Measurements from ENCODE around the gene KIAA0825.

DNA sequence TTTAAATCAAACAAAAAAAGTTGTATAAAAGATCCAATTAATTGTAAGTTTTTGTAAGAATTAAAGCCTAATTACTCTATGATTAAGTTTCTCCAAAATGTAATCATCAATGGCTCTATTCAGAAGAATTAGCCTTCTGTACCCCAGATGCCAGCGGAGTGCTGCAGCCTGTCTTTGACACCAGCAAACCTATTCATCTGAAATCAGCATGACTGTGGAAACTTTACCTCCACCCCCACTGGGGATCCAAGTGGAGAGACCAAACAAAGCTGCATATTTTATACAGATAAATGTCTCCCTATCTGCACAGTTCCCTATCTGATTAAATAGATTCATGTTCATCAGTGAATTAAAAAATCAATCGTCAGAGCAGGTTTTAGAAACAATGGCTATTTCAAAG, 426.8 kb downstream of the KIAA0825 start:
- TF ChIP-seq POLR2AphosphoS5 (IDR thresholded peaks at IDR 0.05; ENCODE audit: low read depth, low read length) = no peak
- TF ChIP-seq, protein P1, sequence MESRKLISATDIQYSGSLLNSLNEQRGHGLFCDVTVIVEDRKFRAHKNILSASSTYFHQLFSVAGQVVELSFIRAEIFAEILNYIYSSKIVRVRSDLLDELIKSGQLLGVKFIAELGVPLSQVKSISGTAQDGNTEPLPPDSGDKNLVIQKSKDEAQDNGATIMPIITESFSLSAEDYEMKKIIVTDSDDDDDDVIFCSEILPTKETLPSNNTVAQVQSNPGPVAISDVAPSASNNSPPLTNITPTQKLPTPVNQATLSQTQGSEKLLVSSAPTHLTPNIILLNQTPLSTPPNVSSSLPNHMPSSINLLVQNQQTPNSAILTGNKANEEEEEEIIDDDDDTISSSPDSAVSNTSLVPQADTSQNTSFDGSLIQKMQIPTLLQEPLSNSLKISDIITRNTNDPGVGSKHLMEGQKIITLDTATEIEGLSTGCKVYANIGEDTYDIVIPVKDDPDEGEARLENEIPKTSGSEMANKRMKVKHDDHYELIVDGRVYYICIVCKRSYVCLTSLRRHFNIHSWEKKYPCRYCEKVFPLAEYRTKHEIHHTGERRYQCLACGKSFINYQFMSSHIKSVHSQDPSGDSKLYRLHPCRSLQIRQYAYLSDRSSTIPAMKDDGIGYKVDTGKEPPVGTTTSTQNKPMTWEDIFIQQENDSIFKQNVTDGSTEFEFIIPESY (IDR thresholded peaks at IDR 0.05; ENCODE audit: borderline replicate concordance, low read depth) = no peak
- TF ChIP-seq, protein P2, sequence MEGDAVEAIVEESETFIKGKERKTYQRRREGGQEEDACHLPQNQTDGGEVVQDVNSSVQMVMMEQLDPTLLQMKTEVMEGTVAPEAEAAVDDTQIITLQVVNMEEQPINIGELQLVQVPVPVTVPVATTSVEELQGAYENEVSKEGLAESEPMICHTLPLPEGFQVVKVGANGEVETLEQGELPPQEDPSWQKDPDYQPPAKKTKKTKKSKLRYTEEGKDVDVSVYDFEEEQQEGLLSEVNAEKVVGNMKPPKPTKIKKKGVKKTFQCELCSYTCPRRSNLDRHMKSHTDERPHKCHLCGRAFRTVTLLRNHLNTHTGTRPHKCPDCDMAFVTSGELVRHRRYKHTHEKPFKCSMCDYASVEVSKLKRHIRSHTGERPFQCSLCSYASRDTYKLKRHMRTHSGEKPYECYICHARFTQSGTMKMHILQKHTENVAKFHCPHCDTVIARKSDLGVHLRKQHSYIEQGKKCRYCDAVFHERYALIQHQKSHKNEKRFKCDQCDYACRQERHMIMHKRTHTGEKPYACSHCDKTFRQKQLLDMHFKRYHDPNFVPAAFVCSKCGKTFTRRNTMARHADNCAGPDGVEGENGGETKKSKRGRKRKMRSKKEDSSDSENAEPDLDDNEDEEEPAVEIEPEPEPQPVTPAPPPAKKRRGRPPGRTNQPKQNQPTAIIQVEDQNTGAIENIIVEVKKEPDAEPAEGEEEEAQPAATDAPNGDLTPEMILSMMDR (IDR thresholded peaks at IDR 0.05) = no peak
- no peak for TF ChIP-seq FOXJ3 (CRISPR knock-in tag; IDR thresholded peaks at IDR 0.05)
- TF ChIP-seq RFX5 (IDR thresholded peaks at IDR 0.05; ENCODE audit: low read length) = no peak
- TF ChIP-seq, protein P3, sequence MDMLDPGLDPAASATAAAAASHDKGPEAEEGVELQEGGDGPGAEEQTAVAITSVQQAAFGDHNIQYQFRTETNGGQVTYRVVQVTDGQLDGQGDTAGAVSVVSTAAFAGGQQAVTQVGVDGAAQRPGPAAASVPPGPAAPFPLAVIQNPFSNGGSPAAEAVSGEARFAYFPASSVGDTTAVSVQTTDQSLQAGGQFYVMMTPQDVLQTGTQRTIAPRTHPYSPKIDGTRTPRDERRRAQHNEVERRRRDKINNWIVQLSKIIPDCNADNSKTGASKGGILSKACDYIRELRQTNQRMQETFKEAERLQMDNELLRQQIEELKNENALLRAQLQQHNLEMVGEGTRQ (IDR thresholded peaks at IDR 0.05; ENCODE audit: borderline replicate concordance, low read depth, low read length) = no peak
